ENCODE data around the gene GIMAP8.
"Not testable (repeated sequence)": the region's sequence is repeated elsewhere in the genome, so short reads cannot be mapped to it uniquely, and the experiment has no call there.

GIMAP8 gene

GRCh38 chr7:150489782-150490181, 39.4 kb downstream of the GIMAP8 start:
- Histone ChIP-seq H3K36me3 (ENCODE audit: insufficient read depth, low read length) (no peaks in the 10 kb centered on the region), H3K4me3 (no peak overlapping the region), H3K9me3 (ENCODE audit: low read depth, low read length) (no peaks in the 10 kb centered on the region), H3K27ac (no peak overlapping the region), H3K9ac (ENCODE audit: insufficient read length) (no peak overlapping the region)
- no peak for DNase-seq (ENCODE audit: low read depth, low spot score)
- TF ChIP-seq FOXP2 (optimal IDR thresholded peaks at IDR 0.05; ENCODE audit: control extremely low read depth, extremely low read length, insufficient read depth) (no peak), EZH2 (IDR thresholded peaks at IDR 0.05) (no peak), POLR2AphosphoS5 (IDR thresholded peaks at IDR 0.05; ENCODE audit: borderline replicate concordance, low read depth, low read length) (no peak)

GRCh38 chr7:150493442-150493841, 43.0 kb downstream of the GIMAP8 start:
- not testable (repeated sequence) for DNase-seq (ENCODE audit: low read depth, low spot score); H3K9ac ChIP-seq (ENCODE audit: insufficient read length); H3K4me3 ChIP-seq; H3K9me3 ChIP-seq (ENCODE audit: low read depth, low read length); H3K36me3 ChIP-seq (ENCODE audit: insufficient read depth, low read length); H3K27ac ChIP-seq

- Histone ChIP-seq H3K9me3 (ENCODE audit: low read depth, low read length) (no peaks in the 10 kb centered on the region), H3K36me3 (ENCODE audit: insufficient read depth, low read length) (no peaks in the 10 kb centered on the region), H3K9ac (ENCODE audit: insufficient read length) (no peak overlapping the region), H3K4me3 (no peak overlapping the region), H3K27ac (no peak overlapping the region)
- TF ChIP-seq POLR2AphosphoS5 (IDR thresholded peaks at IDR 0.05; ENCODE audit: borderline replicate concordance, low read depth, low read length) = no peak
- no peak for TF ChIP-seq EZH2 (IDR thresholded peaks at IDR 0.05)
- no peak for TF ChIP-seq FOXP2 (optimal IDR thresholded peaks at IDR 0.05; ENCODE audit: control extremely low read depth, extremely low read length, insufficient read depth)
- no peak for DNase-seq (ENCODE audit: low read depth, low spot score)
These were observed 52.1 kb downstream of the GIMAP8 start for GRCh38 chr7:150502519-150502918.

- no peak for TF ChIP-seq EZH2 (IDR thresholded peaks at IDR 0.05)
- no peak for TF ChIP-seq FOXP2 (optimal IDR thresholded peaks at IDR 0.05; ENCODE audit: control extremely low read depth, extremely low read length, insufficient read depth)
- no peak for TF ChIP-seq POLR2AphosphoS5 (IDR thresholded peaks at IDR 0.05; ENCODE audit: borderline replicate concordance, low read depth, low read length)
- Histone ChIP-seq H3K27ac (no peak overlapping the region), H3K9ac (ENCODE audit: insufficient read length) (no peak overlapping the region), H3K9me3 (ENCODE audit: low read depth, low read length) (no peaks in the 10 kb centered on the region), H3K4me3 (no peak overlapping the region), H3K36me3 (ENCODE audit: insufficient read depth, low read length) (no peaks in the 10 kb centered on the region)
- DNase-seq (ENCODE audit: low read depth, low spot score) = no peak
These were observed 52.7 kb downstream of the GIMAP8 start for GRCh38 chr7:150503155-150503554.

GRCh38 chr7:150503581-150503980, 53.2 kb downstream of the GIMAP8 start:
- Histone ChIP-seq H3K4me3 (no peak overlapping the region), H3K36me3 (ENCODE audit: insufficient read depth, low read length) (no peaks in the 10 kb centered on the region), H3K9me3 (ENCODE audit: low read depth, low read length) (no peaks in the 10 kb centered on the region), H3K27ac (no peak overlapping the region), H3K9ac (ENCODE audit: insufficient read length) (no peak overlapping the region)
- DNase-seq (ENCODE audit: low read depth, low spot score) = no peak
- TF ChIP-seq FOXP2 (optimal IDR thresholded peaks at IDR 0.05; ENCODE audit: control extremely low read depth, extremely low read length, insufficient read depth) (no peak), EZH2 (IDR thresholded peaks at IDR 0.05) (no peak), POLR2AphosphoS5 (IDR thresholded peaks at IDR 0.05; ENCODE audit: borderline replicate concordance, low read depth, low read length) (no peak)

GRCh38 chr7:150507947-150508602, 57.6 kb downstream of the GIMAP8 start:
- H3K9me3 ChIP-seq (ENCODE audit: low read depth, low read length) = no peaks in the 10 kb centered on the region
- H3K9ac ChIP-seq (ENCODE audit: insufficient read length) = no peak overlapping the region
- no peak for DNase-seq (ENCODE audit: low read depth, low spot score)
- no peak overlapping the region for H3K27ac ChIP-seq
- TF ChIP-seq FOXP2 (optimal IDR thresholded peaks at IDR 0.05; ENCODE audit: control extremely low read depth, extremely low read length, insufficient read depth) (no peak), POLR2AphosphoS5 (IDR thresholded peaks at IDR 0.05; ENCODE audit: borderline replicate concordance, low read depth, low read length) (no peak), EZH2 (IDR thresholded peaks at IDR 0.05) (no peak)
- no peaks in the 10 kb centered on the region for H3K36me3 ChIP-seq (ENCODE audit: insufficient read depth, low read length)
- H3K4me3 ChIP-seq = no peak overlapping the region

GRCh38 chr7:150511048-150511447, 60.6 kb downstream of the GIMAP8 start:
- TF ChIP-seq FOXP2 (optimal IDR thresholded peaks at IDR 0.05; ENCODE audit: control extremely low read depth, extremely low read length, insufficient read depth) = no peak
- TF ChIP-seq EZH2 (IDR thresholded peaks at IDR 0.05) = no peak
- no peak for TF ChIP-seq POLR2AphosphoS5 (IDR thresholded peaks at IDR 0.05; ENCODE audit: borderline replicate concordance, low read depth, low read length)
- Histone ChIP-seq H3K9me3 (ENCODE audit: low read depth, low read length) (no peaks in the 10 kb centered on the region), H3K4me3 (no peak overlapping the region), H3K27ac (no peak overlapping the region), H3K9ac (ENCODE audit: insufficient read length) (no peak overlapping the region), H3K36me3 (ENCODE audit: insufficient read depth, low read length) (no peaks in the 10 kb centered on the region)
- DNase-seq (ENCODE audit: low read depth, low spot score) = no peak

- no peak overlapping the region for H3K4me3 ChIP-seq
- DNase-seq (ENCODE audit: low read depth, low spot score) = no peak
- no peak overlapping the region for H3K27ac ChIP-seq
- no peak overlapping the region for H3K9ac ChIP-seq (ENCODE audit: insufficient read length)
- H3K36me3 ChIP-seq (ENCODE audit: insufficient read depth, low read length) = no peaks in the 10 kb centered on the region
- TF ChIP-seq EZH2 (IDR thresholded peaks at IDR 0.05) = no peak
- no peak for TF ChIP-seq POLR2AphosphoS5 (IDR thresholded peaks at IDR 0.05; ENCODE audit: borderline replicate concordance, low read depth, low read length)
- no peak for TF ChIP-seq FOXP2 (optimal IDR thresholded peaks at IDR 0.05; ENCODE audit: control extremely low read depth, extremely low read length, insufficient read depth)
- H3K9me3 ChIP-seq (ENCODE audit: low read depth, low read length) = no peaks in the 10 kb centered on the region
These were observed 63.3 kb downstream of the GIMAP8 start for GRCh38 chr7:150513758-150514157.

- H3K4me3 ChIP-seq = no peak within 1 kb of the TSS
- no peak for TF ChIP-seq FOXP2 (optimal IDR thresholded peaks at IDR 0.05; ENCODE audit: control extremely low read depth, extremely low read length, insufficient read depth)
- TF ChIP-seq EZH2 (IDR thresholded peaks at IDR 0.05) = no peak
- no peak for TF ChIP-seq POLR2AphosphoS5 (IDR thresholded peaks at IDR 0.05; ENCODE audit: borderline replicate concordance, low read depth, low read length)
- no peak within 1 kb of the TSS for H3K27ac ChIP-seq
- H3K9me3 ChIP-seq (ENCODE audit: low read depth, low read length) = no peaks in the 10 kb centered on the region
- DNase-seq (ENCODE audit: low read depth, low spot score) = no peak
- no peaks in the 10 kb centered on the region for H3K36me3 ChIP-seq (ENCODE audit: insufficient read depth, low read length)
- no peak within 1 kb of the TSS for H3K9ac ChIP-seq (ENCODE audit: insufficient read length)
These were observed 64.4 kb downstream of the GIMAP8 start, which contains the start of gene GIMAP7 for GRCh38 chr7:150514748-150515222. TSS of gene GIMAP7 (plus strand) at chr7:150514872. CDS start at chr7:150519975, 5,103 bp downstream.
